Transverse colon (tissue), 4 donors: Measurements from ENCODE around the gene SCGB1A1. TPM values are rescaled to one million over a fixed set of nuclear protein-coding genes. Genes with fewer than 3 reads are reported as not detected.
A peak's percentile ranks its signal among the peaks of the same experiment; 100 is the strongest.
"Not testable (repeated sequence)": the region's sequence is repeated elsewhere in the genome, so short reads cannot be mapped to it uniquely, and the experiment has no call there.

Experiments
- DNase-seq: peaks from one replicate; pipeline ENCODE4 v3.0.0-alpha.2; 2019
- H3K27ac ChIP-seq, 4 donors: fragments of 200-600 bp; sonication (generic); 2 replicates each; pipeline ENCODE4 v1.5.1; 2016 to 2018; ENCODE audit warnings: inconsistent platforms in 4 of 4
- H3K27me3 ChIP-seq: fragments of 200-600 bp; sonication (generic); 2 replicates; pipeline ENCODE4 v1.5.1; 2017; ENCODE audit warnings: inconsistent platforms
- H3K36me3 ChIP-seq, 4 donors: fragments of 200-600 bp; sonication (generic); 2 replicates each; pipeline ENCODE4 v1.5.1; 2017 to 2019; ENCODE audit warnings: inconsistent platforms in 4 of 4
- H3K4me1 ChIP-seq, 4 donors: fragments of 200-600 bp; sonication (generic); 2 replicates each; pipeline ENCODE4 v1.5.1; 2017 to 2020; ENCODE audit warnings: inconsistent platforms in 4 of 4
- H3K4me3 ChIP-seq, 4 donors: fragments of 200-600 bp; sonication (generic); 1 replicate in 1 of 4; 2 replicates in 3 of 4; pipeline versions ENCODE4 v1.5.1 to v1.6.1; 2017 to 2019; ENCODE audit warnings: inconsistent platforms in 4 of 4
- H3K9me3 ChIP-seq, 2 donors: fragments of 200-600 bp; sonication (generic); 2 replicates each; pipeline ENCODE4 v1.5.1; 2017 to 2019; ENCODE audit warnings: inconsistent platforms in 2 of 2
- CTCF ChIP-seq, 5 experiments: fragments of 200-600 bp in 3 of 5; fragments of 450-650 bp in 2 of 5; sonication (generic) in 3 of 5; IDR thresholded peaks; 1 replicate in 2 of 5; 2 replicates in 3 of 5; pipeline ENCODE4 v1.5.1; 2016 to 2017; ENCODE audit warnings: antibody characterized with exemption in 5 of 5, inconsistent platforms in 3 of 5, mild to moderate bottlenecking in 2 of 5, moderate library complexity in 1 of 5
- EP300 ChIP-seq: sonication (generic); formaldehyde crosslinking; IDR thresholded peaks from one replicate; pipeline ENCODE4 v1.6.1; 2017; ENCODE audit warnings: antibody characterized with exemption, low read depth
- POLR2A ChIP-seq: fragments of 450-650 bp; IDR thresholded peaks from one replicate; pipeline ENCODE4 v1.6.1; 2016; ENCODE audit warnings: antibody characterized with exemption, mild to moderate bottlenecking, moderate library complexity
- POLR2AphosphoS5 ChIP-seq, 3 donors: sonication (generic); formaldehyde crosslinking; IDR thresholded peaks; one replicate each; pipeline ENCODE4 v1.6.1; 2016; ENCODE audit warnings: antibody characterized with exemption in 3 of 3
- WGBS, 2 donors: methylation state at CpG; one replicate each; pipeline ENCODE4 v1.1.5; 2018; ENCODE audit warnings: low coverage in 1 of 2; 5-methylcytosine and 5-hydroxymethylcytosine counted together
- in situ Hi-C, 4 donors: fragments of 200-750 bp; cut with MboI; loops; one replicate each; pipeline versions ENCODE4 v1.15.0 to v1.15.1; 2017; ENCODE audit warnings: low sequenced_read_pairs in 3 of 4, low pct_ligation_motif_present in 1 of 4, low pct_unique_long_range_greater_than_20kb in 1 of 4
- intact Hi-C: fragments of 100-400 bp; cut with DNase I; formaldehyde crosslinking; loops from one replicate; pipeline ENCODE4 v1.15.1; 2023; ENCODE audit warnings: low total_unique reads
- total RNA-seq, 4 donors: library from RNA; depleted of rRNA; stranded (reverse); fragments of >200 nt; gene quantifications; one replicate each; pipeline ENCODE4 v1.1.0, GENCODE V29; 2016

The SCGB1A1 gene
- total RNA-seq, 4 donors from 2014 or later: not detected

- in situ Hi-C loops (no loop called here), intact Hi-C loops (no loop called here)
- H3K4me3 ChIP-seq: no peak overlapping the region
- H3K36me3 ChIP-seq: no peaks in the 10 kb centered on the region
- no peaks in the 10 kb centered on the region for H3K9me3 ChIP-seq
- H3K4me1 ChIP-seq: peaks cover 20 to 30% (median 24%) of the 10 kb centered on the region in 4 donors
- peak; percentile 71 for DNase-seq
- TF ChIP-seq CTCF (IDR thresholded peaks at IDR 0.05) (peak in 1 of 5 experiments; percentile 40), EP300 (no peak)
- no peaks in the 10 kb centered on the region for H3K27me3 ChIP-seq
- 46% methylated on average over 9 of the region's 9 CpGs; no CpG with 5 or more reads in 1 of the 2 donors for WGBS, 2 donors
- H3K27ac ChIP-seq: peak overlapping the region in 3 of 4 donors; percentile 42 to 54 (median 51)
These were observed 30.6 kb downstream of the SCGB1A1 start for GRCh38 chr11:62449451-62449851.

GRCh38 chr11:62449912-62450311 lies 31.1 kb downstream of the SCGB1A1 start:
- H3K9me3 ChIP-seq, H3K27me3 ChIP-seq, in situ Hi-C loops, intact Hi-C loops, H3K36me3 ChIP-seq, DNase-seq, H3K4me3 ChIP-seq: not testable (repeated sequence)
- WGBS, 2 donors: 71 to 80% methylated on average over 7 of the region's 7 CpGs
- peaks cover 17 to 25% (median 19%) of the 10 kb centered on the region in 4 donors for H3K4me1 ChIP-seq
- H3K27ac ChIP-seq: peak overlapping the region in 3 of 4 donors; percentile 7 to 54 (median 51)

GRCh38 chr11:62450543-62451240 lies 31.9 kb downstream of the SCGB1A1 start:
- Histone ChIP-seq H3K27me3 (no peaks in the 10 kb centered on the region), H3K27ac (no peak overlapping the region), H3K9me3 (no peaks in the 10 kb centered on the region), H3K36me3 (no peaks in the 10 kb centered on the region), H3K4me1 (peaks cover 9 to 17% (median 12%) of the 10 kb centered on the region in 4 donors), H3K4me3 (no peak overlapping the region)
- intact Hi-C loops (no loop called here), in situ Hi-C loops (no loop called here)
- DNase-seq: no peak
- TF ChIP-seq CTCF (IDR thresholded peaks at IDR 0.05) (no peak), EP300 (no peak), POLR2A (no peak), POLR2AphosphoS5 (IDR thresholded peaks at IDR 0.05) (no peak)
- WGBS, 2 donors: 89% methylated on average over 10 to 15 of the region's 15 CpGs

GRCh38 chr11:62451241-62451621 lies 32.4 kb downstream of the SCGB1A1 start:
- Histone ChIP-seq H3K36me3 (no peaks in the 10 kb centered on the region), H3K27me3 (no peaks in the 10 kb centered on the region), H3K27ac (no peak overlapping the region), H3K4me1 (peaks cover 4 to 12% (median 7%) of the 10 kb centered on the region in 4 donors), H3K9me3 (no peaks in the 10 kb centered on the region), H3K4me3 (no peak overlapping the region)
- in situ Hi-C loops: no loop called here
- no peak for TF ChIP-seq EP300
- TF ChIP-seq POLR2A: no peak
- TF ChIP-seq POLR2AphosphoS5 (IDR thresholded peaks at IDR 0.05): no peak
- intact Hi-C loops: no loop called here
- DNase-seq: no peak
- 71 to 81% methylated on average over 5 to 8 of the region's 8 CpGs for WGBS, 2 donors

GRCh38 chr11:62452261-62452660 lies 33.4 kb downstream of the SCGB1A1 start:
- WGBS, 2 donors: 87 to 100% methylated on average over 3 to 6 of the region's 6 CpGs
- TF ChIP-seq CTCF (IDR thresholded peaks at IDR 0.05): no peak
- TF ChIP-seq POLR2AphosphoS5 (IDR thresholded peaks at IDR 0.05): no peak
- no peak for TF ChIP-seq EP300
- TF ChIP-seq POLR2A: no peak
- Histone ChIP-seq H3K4me3 (no peak overlapping the region), H3K27me3 (no peaks in the 10 kb centered on the region), H3K9me3 (no peaks in the 10 kb centered on the region), H3K36me3 (no peaks in the 10 kb centered on the region), H3K27ac (no peak overlapping the region), H3K4me1 (peaks cover 0 to 8% (median 0%) of the 10 kb centered on the region in 4 donors)
- intact Hi-C loops: no loop called here
- in situ Hi-C loops: no loop called here
- DNase-seq: no peak
